Esophagus squamous epithelium (tissue), 4 donors: ENCODE measurements around the gene NFYB.

ENCODE experiments used
- CTCF ChIP-seq, 6 experiments: fragments of 450-650 bp in 4 of 6; fragments of 200-600 bp in 2 of 6; sonication (generic) in 2 of 6; IDR thresholded peaks; one replicate each; pipeline ENCODE4 v1.5.1; 2016 to 2019; ENCODE audit warnings: antibody characterized with exemption in 6 of 6, mild to moderate bottlenecking in 4 of 6, moderate library complexity in 4 of 6
- POLR2A ChIP-seq, 4 donors: fragments of 450-650 bp; IDR thresholded peaks; one replicate each; pipeline ENCODE4 v1.6.1; 2017; ENCODE audit warnings: antibody characterized with exemption in 4 of 4, mild to moderate bottlenecking in 4 of 4, moderate library complexity in 3 of 4

- TF ChIP-seq CTCF (IDR thresholded peaks at IDR 0.05) (no peak), POLR2A (IDR thresholded peaks at IDR 0.05) (no peak)
Measured at GRCh38 chr12:104133321-104133720, 4.7 kb downstream of the NFYB start.
